ENCODE data around the gene LRRC3. TPM values are rescaled to one million over a fixed set of nuclear protein-coding genes. Genes with fewer than 3 reads are reported as not detected.

Gene LRRC3
- total and polyA plus RNA-seq, 4 donors, result 3.0 to 14.2 (median 7.5) TPM

DNA sequence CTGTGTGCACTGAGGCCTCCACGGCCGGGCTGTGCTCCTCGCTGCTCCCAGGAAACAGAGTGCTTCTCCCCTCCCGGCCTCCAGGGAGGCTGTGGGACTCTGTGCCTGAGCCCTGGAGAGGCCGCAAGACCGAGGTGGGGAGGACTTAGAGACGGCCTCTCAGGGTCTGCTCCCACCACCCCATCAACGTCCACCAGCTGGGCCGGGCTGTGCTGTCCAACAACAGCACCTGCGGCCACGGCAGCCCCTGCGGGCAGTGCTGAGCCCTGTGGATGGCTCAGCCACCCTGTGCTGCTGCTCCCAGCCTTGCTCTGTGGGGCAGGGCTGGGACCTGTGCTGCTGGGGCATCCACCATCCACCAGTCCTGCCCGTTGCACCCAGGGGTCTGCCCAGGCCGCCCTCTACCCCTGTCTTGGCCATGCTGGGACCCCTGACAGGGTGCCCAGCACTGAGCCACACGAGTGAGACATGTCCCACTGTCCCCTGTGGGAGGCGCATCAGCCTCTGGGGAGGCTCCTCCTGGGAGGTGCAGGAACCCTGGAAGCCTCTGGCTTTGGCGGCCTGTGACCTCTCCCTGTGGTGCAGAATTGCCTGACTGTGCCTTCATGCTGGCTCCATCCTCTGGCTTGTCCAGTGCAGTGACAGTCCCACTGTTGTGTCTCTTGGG lies 31.2 kb upstream of the LRRC3 start:
- H3K27ac ChIP-seq (ENCODE audit: low read depth in 1 of 2, low read length in 2 of 2), result no peak overlapping the region

More for the DNA sequence above, 31.2 kb upstream of the LRRC3 start:
- Histone ChIP-seq H3K36me3 (ENCODE audit: control insufficient read depth in 4 of 4, insufficient read depth in 3 of 4, low read depth in 1 of 4, low read length in 3 of 4) (no peaks in the 10 kb centered on the region), H3K27me3 (ENCODE audit: control insufficient read depth in 4 of 4, insufficient read depth in 4 of 4, low read length in 3 of 4) (no peaks in the 10 kb centered on the region), H3K4me1 (ENCODE audit: control insufficient read depth in 4 of 4, insufficient read depth in 4 of 4, low read length in 3 of 4) (no peaks in the 10 kb centered on the region), H3K4me3 (ENCODE audit: low read depth in 1 of 3, low read length in 3 of 3) (no peak overlapping the region), H3K9ac (ENCODE audit: low read depth in 1 of 2, low read length in 2 of 2) (no peak overlapping the region), H3K9me3 (ENCODE audit: control insufficient read depth in 4 of 4, low read length in 3 of 4) (no peaks in the 10 kb centered on the region)
- no peak for TF ChIP-seq EGR1 (IDR thresholded peaks at IDR 0.05; ENCODE audit: low read depth in 2 of 2)
- TF ChIP-seq GABPA (IDR thresholded peaks at IDR 0.05 in 1 of 2, conservative IDR thresholded peaks at IDR 0.05 in 1 of 2), result no peak
- no peak for TF ChIP-seq HNF4A (conservative IDR thresholded peaks at IDR 0.05)
- TF ChIP-seq JUND (IDR thresholded peaks at IDR 0.05), result no peak
- TF ChIP-seq, protein P1, sequence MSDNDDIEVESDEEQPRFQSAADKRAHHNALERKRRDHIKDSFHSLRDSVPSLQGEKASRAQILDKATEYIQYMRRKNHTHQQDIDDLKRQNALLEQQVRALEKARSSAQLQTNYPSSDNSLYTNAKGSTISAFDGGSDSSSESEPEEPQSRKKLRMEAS (IDR thresholded peaks at IDR 0.05), result no peak
- TF ChIP-seq, protein P2, sequence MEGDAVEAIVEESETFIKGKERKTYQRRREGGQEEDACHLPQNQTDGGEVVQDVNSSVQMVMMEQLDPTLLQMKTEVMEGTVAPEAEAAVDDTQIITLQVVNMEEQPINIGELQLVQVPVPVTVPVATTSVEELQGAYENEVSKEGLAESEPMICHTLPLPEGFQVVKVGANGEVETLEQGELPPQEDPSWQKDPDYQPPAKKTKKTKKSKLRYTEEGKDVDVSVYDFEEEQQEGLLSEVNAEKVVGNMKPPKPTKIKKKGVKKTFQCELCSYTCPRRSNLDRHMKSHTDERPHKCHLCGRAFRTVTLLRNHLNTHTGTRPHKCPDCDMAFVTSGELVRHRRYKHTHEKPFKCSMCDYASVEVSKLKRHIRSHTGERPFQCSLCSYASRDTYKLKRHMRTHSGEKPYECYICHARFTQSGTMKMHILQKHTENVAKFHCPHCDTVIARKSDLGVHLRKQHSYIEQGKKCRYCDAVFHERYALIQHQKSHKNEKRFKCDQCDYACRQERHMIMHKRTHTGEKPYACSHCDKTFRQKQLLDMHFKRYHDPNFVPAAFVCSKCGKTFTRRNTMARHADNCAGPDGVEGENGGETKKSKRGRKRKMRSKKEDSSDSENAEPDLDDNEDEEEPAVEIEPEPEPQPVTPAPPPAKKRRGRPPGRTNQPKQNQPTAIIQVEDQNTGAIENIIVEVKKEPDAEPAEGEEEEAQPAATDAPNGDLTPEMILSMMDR (IDR thresholded peaks at IDR 0.05; ENCODE audit: low read depth, low read length, missing input control), result no peak
- TF ChIP-seq, protein P3, sequence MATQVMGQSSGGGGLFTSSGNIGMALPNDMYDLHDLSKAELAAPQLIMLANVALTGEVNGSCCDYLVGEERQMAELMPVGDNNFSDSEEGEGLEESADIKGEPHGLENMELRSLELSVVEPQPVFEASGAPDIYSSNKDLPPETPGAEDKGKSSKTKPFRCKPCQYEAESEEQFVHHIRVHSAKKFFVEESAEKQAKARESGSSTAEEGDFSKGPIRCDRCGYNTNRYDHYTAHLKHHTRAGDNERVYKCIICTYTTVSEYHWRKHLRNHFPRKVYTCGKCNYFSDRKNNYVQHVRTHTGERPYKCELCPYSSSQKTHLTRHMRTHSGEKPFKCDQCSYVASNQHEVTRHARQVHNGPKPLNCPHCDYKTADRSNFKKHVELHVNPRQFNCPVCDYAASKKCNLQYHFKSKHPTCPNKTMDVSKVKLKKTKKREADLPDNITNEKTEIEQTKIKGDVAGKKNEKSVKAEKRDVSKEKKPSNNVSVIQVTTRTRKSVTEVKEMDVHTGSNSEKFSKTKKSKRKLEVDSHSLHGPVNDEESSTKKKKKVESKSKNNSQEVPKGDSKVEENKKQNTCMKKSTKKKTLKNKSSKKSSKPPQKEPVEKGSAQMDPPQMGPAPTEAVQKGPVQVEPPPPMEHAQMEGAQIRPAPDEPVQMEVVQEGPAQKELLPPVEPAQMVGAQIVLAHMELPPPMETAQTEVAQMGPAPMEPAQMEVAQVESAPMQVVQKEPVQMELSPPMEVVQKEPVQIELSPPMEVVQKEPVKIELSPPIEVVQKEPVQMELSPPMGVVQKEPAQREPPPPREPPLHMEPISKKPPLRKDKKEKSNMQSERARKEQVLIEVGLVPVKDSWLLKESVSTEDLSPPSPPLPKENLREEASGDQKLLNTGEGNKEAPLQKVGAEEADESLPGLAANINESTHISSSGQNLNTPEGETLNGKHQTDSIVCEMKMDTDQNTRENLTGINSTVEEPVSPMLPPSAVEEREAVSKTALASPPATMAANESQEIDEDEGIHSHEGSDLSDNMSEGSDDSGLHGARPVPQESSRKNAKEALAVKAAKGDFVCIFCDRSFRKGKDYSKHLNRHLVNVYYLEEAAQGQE (IDR thresholded peaks at IDR 0.05), result no peak
- TF ChIP-seq FOXA2 (IDR thresholded peaks at IDR 0.05), result no peak
- no peak for TF ChIP-seq SP1 (IDR thresholded peaks at IDR 0.05)
- TF ChIP-seq ZBTB33 (IDR thresholded peaks at IDR 0.05), result no peak
- TF ChIP-seq NR2F2 (IDR thresholded peaks at IDR 0.05), result no peak
- no peak for TF ChIP-seq RXRA (IDR thresholded peaks at IDR 0.05)
- TF ChIP-seq TAF1 (conservative IDR thresholded peaks at IDR 0.05), result no peak
- no peak for TF ChIP-seq YY1 (IDR thresholded peaks at IDR 0.05)
- TF ChIP-seq RAD21 (IDR thresholded peaks at IDR 0.05), result no peak
- TF ChIP-seq ATF3 (IDR thresholded peaks at IDR 0.05), result no peak
- no peak for TF ChIP-seq FOXA1 (IDR thresholded peaks at IDR 0.05)
- TF ChIP-seq HNF4G (IDR thresholded peaks at IDR 0.05), result no peak
- no peak for DNase-seq (ENCODE audit: low spot score)
- WGBS, result 93% methylated on average over 17 of the region's 17 CpGs
